ENCODE data around the gene SRP68. TPM values are rescaled to one million over a fixed set of nuclear protein-coding genes. Genes with fewer than 3 reads are reported as not detected.
A peak's percentile ranks its signal among the peaks of the same experiment; 100 is the strongest.

Gene SRP68
- 100 to 1,000 TPM in 3 of 6 experiments, 10 to 100 TPM in 3; 95.3 to 104 (median 100.0) TPM for total RNA-seq (2021; fragmentation: NEBNext Ultra II Directional; extraction: Animal tissue kit (Norgen Biotek cat#: 25700))
- long read RNA-seq, transcript SRP68-201 (16 exons, 2,649 nt), result major isoform, 122 of 137 reads
- long read RNA-seq, partial matches to known transcripts, result 11 of 137 reads
- long read RNA-seq, other reads (novel, unspliced or antisense), result 4 of 137 reads

GRCh38 chr17:76072148-76072858 is at the start of gene SRP68:
Gene SRP68, minus strand, starts transcription at chr17:76072517. Its CDS starts 26 bp downstream, at chr17:76072491.
- Mint-ChIP-seq H3K36me3 (ENCODE audit: low read depth) (peaks cover 8% of the 10 kb centered on the region), H3K9me3 (no peaks in the 10 kb centered on the region), H3K27ac (peak within 1 kb of the TSS; percentile 86), H3K4me3 (peak within 1 kb of the TSS; percentile 98), H3K27me3 (ENCODE audit: insufficient read depth) (peaks cover 26% of the 10 kb centered on the region), H3K4me1 (ENCODE audit: low read depth) (peaks cover 26% of the 10 kb centered on the region)
- TF ChIP-seq CTCF (IDR thresholded peaks at IDR 0.05), result no peak
- DNase-seq, result peak; percentile 91

GRCh38 chr17:76121932-76122430 is 49.7 kb upstream of the SRP68 start:
- Mint-ChIP-seq H3K27me3 (ENCODE audit: insufficient read depth) (peaks cover 13% of the 10 kb centered on the region; the same call in 1 of the 2 replicates), H3K4me3 (no peak overlapping the region), H3K4me1 (ENCODE audit: low read depth) (no peaks in the 10 kb centered on the region), H3K9me3 (no peaks in the 10 kb centered on the region), H3K36me3 (ENCODE audit: low read depth) (no peaks in the 10 kb centered on the region), H3K27ac (no peak overlapping the region; the same call in 1 of the 2 replicates)
- no peak for DNase-seq
- no peak for TF ChIP-seq CTCF (IDR thresholded peaks at IDR 0.05)

DNA sequence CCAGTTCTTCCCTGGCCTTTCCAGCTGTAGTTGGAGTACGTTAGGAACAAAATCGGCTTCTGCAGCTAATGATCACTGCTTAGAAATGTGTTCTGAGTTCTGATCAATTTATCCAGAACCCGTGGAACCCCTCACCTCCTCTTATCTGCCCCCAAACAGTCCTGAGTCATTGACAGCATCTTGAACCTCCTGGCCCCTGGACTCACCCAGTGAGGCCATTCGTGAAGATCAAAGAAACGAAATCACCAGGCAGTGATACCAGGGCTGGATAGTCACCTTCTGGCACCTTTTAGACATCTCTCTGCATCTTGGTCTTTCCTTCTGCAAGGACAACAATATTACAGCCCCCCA is 48.3 kb upstream of the SRP68 start:
- no peak for DNase-seq
- no peak overlapping the region for H3K27ac Mint-ChIP-seq
- no peak overlapping the region for H3K4me3 Mint-ChIP-seq
- peaks cover 12% of the 10 kb centered on the region; the same call in 1 of the 2 replicates for H3K27me3 Mint-ChIP-seq (ENCODE audit: insufficient read depth)
- H3K9me3 Mint-ChIP-seq, result no peaks in the 10 kb centered on the region
- no peaks in the 10 kb centered on the region for H3K36me3 Mint-ChIP-seq (ENCODE audit: low read depth)
- TF ChIP-seq CTCF (IDR thresholded peaks at IDR 0.05), result no peak
- H3K4me1 Mint-ChIP-seq (ENCODE audit: low read depth), result no peaks in the 10 kb centered on the region

DNA sequence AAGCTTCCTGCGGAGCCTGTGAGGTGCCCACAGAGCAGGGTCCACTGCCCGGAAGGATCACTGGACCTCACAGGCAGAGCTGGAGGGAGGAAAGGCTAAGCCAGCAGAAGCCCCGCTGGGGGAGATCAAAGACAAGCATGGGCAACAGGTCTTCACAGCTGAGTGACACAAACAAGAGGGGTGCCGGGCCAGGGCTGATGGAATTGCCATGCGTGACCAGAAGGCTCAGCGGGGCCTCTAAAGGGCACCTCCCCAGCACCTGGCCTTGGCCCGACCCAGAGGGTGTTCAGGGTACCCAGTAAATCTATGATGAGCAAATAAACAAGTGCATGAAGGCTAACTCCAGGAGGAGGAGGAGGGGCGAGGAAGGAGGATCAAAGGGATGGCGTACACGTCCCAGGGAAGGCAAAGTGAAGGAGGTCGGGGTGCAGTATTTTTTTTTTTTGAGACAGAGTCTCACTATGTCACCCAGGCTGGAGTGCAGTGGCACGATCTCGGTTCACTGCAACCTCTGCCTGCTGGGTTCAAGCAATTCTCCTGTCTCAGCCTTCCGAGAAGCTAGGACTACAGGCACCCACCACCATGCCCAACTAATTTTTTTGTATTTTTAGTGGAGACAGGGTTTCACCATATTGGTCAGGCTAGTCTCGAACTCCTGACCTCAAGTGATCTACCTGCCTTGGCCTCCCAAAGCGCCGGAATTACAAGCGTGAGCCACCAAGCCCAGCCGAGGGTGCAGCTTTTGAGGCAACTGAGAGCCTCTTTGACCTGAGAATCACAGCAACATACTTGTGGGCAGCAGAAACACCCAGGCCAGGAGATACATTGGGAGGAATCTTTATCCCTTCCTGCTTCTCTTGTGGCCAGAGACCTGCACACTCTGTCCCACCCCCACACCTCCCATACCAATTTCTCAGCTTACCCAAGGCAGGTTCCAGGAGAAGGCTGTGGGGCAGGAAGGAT is 47.4 kb upstream of the SRP68 start:
- DNase-seq, result no peak
- no peaks in the 10 kb centered on the region for H3K4me1 Mint-ChIP-seq (ENCODE audit: low read depth)
- no peaks in the 10 kb centered on the region for H3K36me3 Mint-ChIP-seq (ENCODE audit: low read depth)
- no peak for TF ChIP-seq CTCF (IDR thresholded peaks at IDR 0.05)
- peaks cover 7% of the 10 kb centered on the region; the same call in 1 of the 2 replicates for H3K27me3 Mint-ChIP-seq (ENCODE audit: insufficient read depth)
- no peak overlapping the region for H3K27ac Mint-ChIP-seq
- H3K9me3 Mint-ChIP-seq, result no peaks in the 10 kb centered on the region
- no peak overlapping the region for H3K4me3 Mint-ChIP-seq

- TF ChIP-seq CTCF (IDR thresholded peaks at IDR 0.05), result no peak
- no peaks in the 10 kb centered on the region for H3K4me1 Mint-ChIP-seq (ENCODE audit: low read depth)
- no peaks in the 10 kb centered on the region for H3K36me3 Mint-ChIP-seq (ENCODE audit: low read depth)
- H3K4me3 Mint-ChIP-seq, result no peak overlapping the region
- H3K27me3 Mint-ChIP-seq (ENCODE audit: insufficient read depth), result peaks cover 7% of the 10 kb centered on the region
- H3K9me3 Mint-ChIP-seq, result no peaks in the 10 kb centered on the region
- no peak overlapping the region for H3K27ac Mint-ChIP-seq
- DNase-seq, result no peak
Observed at GRCh38 chr17:76115138-76115754, 42.9 kb upstream of the SRP68 start.

Data from HFFc6 (cell line).